ENCODE results near the gene C3. TPM values are rescaled to one million over a fixed set of nuclear protein-coding genes. Genes with fewer than 3 reads are reported as not detected.

Gene C3
- total RNA-seq, 3 donors from 2014 or later: 42.2 to 473 (median 261) TPM

- no peak for ATAC-seq
These were observed 48.5 kb downstream of the C3 start for GRCh38 chr19:6671960-6672359.

GRCh38 chr19:6668691-6669090, 51.8 kb downstream of the C3 start:
- H3K9me3 ChIP-seq: no peaks in the 10 kb centered on the region
- H3K4me1 ChIP-seq (ENCODE audit: low read depth): no peaks in the 10 kb centered on the region
- intact Hi-C loops (cut with DNase I, micrococcal nuclease): no loop called here
- no peak for TF ChIP-seq CTCF (IDR thresholded peaks at IDR 0.05)
- H3K4me3 ChIP-seq: no peak overlapping the region
- no peak for ATAC-seq
- no peak for DNase-seq
- H3K36me3 ChIP-seq (ENCODE audit: low read depth): no peaks in the 10 kb centered on the region

More at GRCh38 chr19:6671960-6672359, 48.5 kb downstream of the C3 start:
- Histone ChIP-seq H3K4me3 (no peak overlapping the region), H3K9me3 (no peaks in the 10 kb centered on the region), H3K4me1 (ENCODE audit: low read depth) (no peaks in the 10 kb centered on the region), H3K36me3 (ENCODE audit: low read depth) (no peaks in the 10 kb centered on the region)
- no peak for TF ChIP-seq CTCF (IDR thresholded peaks at IDR 0.05)
- no peak for DNase-seq
- intact Hi-C loops (cut with DNase I, micrococcal nuclease): no loop called here

GRCh38 chr19:6667114-6667627, 53.3 kb downstream of the C3 start:
- H3K9me3 ChIP-seq: no peaks in the 10 kb centered on the region
- intact Hi-C loops (cut with DNase I, micrococcal nuclease): no loop called here
- no peaks in the 10 kb centered on the region for H3K36me3 ChIP-seq (ENCODE audit: low read depth)
- no peaks in the 10 kb centered on the region for H3K4me1 ChIP-seq (ENCODE audit: low read depth)
- ATAC-seq (peak; percentile 16), DNase-seq (peak in 1 of 3 donors; percentile 60)
- no peak overlapping the region for H3K4me3 ChIP-seq
- no peak for TF ChIP-seq CTCF (IDR thresholded peaks at IDR 0.05)

GRCh38 chr19:6664916-6665315, 55.5 kb downstream of the C3 start:
- intact Hi-C loops (cut with DNase I, micrococcal nuclease): no loop called here
- no peak overlapping the region for H3K4me3 ChIP-seq
- DNase-seq (no peak), ATAC-seq (no peak)
- no peaks in the 10 kb centered on the region for H3K4me1 ChIP-seq (ENCODE audit: low read depth)
- H3K36me3 ChIP-seq (ENCODE audit: low read depth): no peaks in the 10 kb centered on the region
- no peak for TF ChIP-seq CTCF (IDR thresholded peaks at IDR 0.05)
- H3K9me3 ChIP-seq: no peaks in the 10 kb centered on the region

- intact Hi-C loops (cut with DNase I, micrococcal nuclease): no loop called here
- no peak overlapping the region for H3K4me3 ChIP-seq
- DNase-seq (no peak), ATAC-seq (peak; percentile 24)
- no peaks in the 10 kb centered on the region for H3K36me3 ChIP-seq (ENCODE audit: low read depth)
- no peaks in the 10 kb centered on the region for H3K4me1 ChIP-seq (ENCODE audit: low read depth)
- H3K9me3 ChIP-seq: no peaks in the 10 kb centered on the region
- no peak for TF ChIP-seq CTCF (IDR thresholded peaks at IDR 0.05)
These were observed 56.9 kb downstream of the C3 start for GRCh38 chr19:6663236-6664201.
